ENCODE results near the gene PNPLA6.

Gene PNPLA6

DNA sequence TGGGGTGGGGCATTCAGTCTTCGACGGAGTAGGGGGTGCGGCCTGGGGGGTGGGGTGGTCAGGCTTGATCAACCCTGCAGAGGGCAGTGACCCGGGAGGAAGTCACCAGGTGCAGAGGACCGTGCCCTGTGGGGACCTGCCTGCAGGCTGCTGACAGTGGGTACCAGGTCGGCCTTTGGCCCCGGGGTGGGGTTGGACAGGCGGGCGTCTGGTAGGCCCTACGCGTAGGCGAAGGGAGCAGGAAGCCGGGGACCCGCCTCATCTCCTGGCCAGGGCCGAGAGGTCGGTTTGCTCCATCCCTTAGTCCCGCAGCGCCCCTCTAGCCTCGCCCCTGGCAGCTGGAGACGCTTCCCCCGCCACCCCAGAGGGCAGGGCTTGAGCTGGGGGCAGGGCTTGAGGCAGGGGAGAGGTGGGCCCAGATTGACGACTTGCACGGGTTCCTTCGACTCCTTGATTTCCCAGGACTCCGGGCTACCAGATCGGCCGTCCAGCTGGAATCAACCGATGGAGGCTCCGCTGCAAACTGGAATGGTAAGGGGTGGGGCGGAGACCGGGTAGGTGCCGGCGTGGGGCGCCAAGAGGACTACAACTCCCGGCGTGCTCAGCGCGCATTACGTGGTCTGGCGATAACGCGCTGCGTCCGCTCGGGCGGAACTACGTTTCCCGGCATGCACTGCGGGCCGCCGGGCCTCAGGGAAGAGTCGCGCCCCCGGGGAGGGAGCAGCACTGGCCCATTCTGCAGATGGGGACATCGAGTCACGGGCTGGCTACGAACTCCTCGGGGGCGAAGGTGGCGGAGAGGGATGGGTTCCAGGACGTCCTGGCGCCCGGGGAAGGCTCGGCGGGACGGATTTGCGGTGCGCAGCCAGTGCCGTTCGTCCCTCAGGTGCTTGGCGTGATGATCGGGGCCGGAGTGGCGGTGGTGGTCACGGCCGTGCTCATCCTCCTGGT lies at the start of gene PNPLA6:
Gene PNPLA6 (plus strand): TSS at position 671 of the 951 bp plus-strand sequence. CDS start 72 bp downstream, at position 743.
- peak; percentile 95 for DNase-seq

DNA sequence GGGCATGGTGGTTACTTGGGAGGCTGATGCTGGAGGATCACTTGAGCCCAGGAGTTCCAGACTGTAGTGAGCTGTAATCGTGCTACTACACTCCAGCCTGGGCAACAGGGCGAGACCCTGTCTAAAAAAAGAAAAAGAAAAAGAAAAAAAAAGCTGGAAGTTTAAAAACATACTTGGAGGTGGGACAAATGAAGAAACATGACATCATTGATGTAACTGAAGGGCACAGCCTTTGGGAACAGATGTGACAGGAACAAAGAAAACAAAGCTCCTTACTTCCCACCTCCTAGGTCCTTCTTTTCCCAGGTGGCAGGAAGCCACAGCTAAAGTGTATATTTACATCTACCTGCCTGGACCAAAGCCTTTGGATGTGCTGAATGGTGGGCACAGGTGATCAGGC lies 48.6 kb upstream of the PNPLA6 start:
- no peak for DNase-seq

DNA sequence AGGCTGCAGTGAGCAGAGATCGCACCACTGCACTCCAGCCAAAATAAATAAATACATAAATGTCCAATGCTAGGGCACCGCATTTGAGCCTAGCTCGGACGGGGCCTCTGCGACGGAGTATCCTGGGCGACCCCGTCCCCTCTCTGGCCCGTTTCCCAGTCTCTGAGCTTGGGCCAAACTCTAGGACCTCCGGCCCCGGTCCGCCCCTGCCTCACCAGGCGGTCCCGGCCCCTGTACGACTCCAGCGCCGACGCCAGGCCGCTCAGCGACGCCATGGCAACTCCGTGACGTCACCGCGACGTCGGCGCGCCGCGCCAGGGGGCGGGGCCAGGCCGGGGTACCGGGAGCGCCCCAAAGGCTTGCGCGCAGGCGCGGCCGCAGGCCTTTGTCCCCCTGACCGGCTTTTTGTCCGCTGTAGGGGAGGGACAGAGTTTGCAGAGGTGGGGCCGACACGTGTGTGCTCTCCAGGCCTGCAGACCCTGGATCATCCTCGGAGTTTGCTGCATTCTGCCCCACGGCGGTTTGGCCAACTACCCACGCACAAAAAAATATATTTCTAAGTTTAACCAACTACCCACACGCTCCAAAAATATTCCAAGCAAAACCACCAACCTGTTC lies 46.7 kb upstream of the PNPLA6 start, which contains the start of gene PEX11G:
Gene PEX11G (minus strand): TSS at position 300 of the 618 bp plus-strand sequence. CDS start 25 bp downstream, at position 275.
- DNase-seq, result peak; percentile 92

DNA sequence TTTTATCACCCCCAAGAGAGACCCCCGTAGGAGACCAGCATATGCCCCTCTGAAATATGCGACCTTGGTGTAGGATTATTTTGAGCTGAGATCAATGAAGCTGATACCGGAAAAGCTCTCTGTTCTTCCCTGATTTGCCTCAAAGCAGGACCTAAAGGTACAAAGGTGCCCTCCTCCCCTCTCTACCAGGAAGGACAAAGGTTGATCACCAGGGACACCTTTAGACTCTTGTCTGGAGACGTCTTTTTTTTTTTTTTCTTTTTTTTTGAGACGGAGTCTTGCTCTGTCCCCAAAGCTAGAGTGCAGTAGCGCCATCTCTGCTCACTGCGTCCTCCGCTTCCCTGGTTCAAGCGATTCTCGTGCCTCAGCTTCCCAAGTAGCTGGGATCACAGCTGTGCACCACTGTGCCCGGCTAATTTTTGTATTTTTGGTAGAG lies 45.9 kb upstream of the PNPLA6 start:
- DNase-seq, result no peak

DNA sequence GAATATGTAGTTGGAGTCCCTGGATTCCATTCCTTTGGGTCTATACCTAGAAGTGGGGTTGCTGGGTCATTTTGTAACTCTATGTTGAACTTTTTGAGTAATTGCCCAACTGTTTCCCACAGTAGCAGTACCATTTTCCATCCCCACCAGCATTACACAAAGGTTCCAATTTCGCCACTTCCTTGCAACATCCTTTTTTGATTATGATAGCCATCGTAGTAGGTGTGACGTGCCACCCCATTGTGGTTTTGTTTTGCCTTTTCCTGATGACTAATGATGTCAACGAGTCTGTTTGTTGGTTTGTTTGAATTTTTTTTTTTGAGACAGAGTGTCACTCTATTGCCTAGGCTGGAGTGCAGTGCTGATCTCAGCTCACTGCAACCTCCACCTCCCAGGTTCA lies 43.4 kb upstream of the PNPLA6 start:
- DNase-seq, result peak; percentile 58

DNA sequence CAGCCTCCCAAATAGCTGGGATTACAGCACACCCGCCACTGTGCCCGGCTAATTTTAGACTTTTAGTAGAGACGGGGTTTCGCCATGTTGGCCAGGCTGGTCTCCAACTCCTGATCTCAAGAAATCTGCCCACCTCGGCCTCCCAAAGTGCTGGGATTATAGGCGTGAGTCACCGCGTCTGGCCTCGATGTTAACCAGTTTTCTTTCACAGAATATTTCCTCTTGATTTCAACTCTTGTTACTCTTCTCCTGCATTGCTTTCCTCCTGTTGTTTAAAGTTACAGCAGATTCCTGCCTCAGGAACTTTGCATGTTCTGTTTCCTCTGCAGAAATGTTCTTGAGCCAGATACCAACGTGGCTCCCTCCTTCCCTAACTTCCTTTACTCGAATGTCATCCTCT lies 43.0 kb upstream of the PNPLA6 start:
- no peak for DNase-seq

DNA sequence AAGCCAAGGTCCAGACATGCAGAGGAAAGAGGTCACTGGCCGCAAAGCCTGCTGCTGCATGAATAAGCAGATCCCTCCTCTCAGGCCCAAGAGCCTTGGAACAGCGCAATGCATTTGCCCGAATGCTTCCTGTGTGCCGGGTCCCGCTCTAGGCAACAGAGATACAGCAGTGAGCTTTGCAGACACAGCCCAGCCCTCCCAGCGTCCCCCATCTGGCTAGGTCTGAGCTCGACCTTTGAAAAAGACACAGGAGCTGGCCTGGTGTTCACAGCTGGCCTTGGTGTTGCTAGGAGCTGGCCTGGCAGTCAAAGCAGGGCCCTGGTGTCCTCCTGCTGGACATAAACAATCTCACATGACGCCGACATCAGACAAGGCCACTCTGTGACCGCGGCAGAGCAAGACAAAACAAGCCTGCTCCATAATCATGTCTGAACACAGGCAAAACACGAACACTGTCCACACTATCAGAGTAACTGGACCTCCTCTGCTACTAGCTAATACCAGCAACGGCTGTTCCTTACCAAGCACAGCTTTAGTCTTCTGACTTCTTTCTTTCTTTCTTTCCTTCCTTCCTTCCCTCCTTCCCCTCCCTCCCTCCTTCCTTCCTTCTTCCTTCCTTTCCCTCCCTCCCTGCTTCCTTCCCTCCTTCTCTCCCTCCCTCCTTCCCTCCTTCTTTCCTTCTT lies 41.0 kb upstream of the PNPLA6 start:
- DNase-seq, result no peak

DNA sequence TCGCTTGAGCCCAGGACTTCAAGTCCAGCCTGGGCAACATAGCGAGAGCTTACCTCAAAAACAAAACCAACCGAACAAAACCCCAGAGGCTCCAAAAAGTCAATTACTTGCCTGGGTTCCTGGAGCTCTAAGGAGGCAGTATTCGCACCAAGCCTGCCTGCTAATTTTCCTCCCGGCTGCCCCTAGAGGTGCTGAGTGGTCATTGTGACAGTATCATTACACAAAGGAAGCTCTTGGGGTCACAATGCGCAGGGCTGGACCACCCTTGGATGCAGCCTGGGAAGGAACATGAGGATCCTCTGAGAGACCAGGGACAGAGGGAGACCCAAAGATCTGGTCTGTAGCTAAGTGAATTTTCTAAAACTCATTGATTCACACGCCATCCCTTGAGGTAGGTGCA lies 38.2 kb upstream of the PNPLA6 start:
- no peak for DNase-seq

DNA sequence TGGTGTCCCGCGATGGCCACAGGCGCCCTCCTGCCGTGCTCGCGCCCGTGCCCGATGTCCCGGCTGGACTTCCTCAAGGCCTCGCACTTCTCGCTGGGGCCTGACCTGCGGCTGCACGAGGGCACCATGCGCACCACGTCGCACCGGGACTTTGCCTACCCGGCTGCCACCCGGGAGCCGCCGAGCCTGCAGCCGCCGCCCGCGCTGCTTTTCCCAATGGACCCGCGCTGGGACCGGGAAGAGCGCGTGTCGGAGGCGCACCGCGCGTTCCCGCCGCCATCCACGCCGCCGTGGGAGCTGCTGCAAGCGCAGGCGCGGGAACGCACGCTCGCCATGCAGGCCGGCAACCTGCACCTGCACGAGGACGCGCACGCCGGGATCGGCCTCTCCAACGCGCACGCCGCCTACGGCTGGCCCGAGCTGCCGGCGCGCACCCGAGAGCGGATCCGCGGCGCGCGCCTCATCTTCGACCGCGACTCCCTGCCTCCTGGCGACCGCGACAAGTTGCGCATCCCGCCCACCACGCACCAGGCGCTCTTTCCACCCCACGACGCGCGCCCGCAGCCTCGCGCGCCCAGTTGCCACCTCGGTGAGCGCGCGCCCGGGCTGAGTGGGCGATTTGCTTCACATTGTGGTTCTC lies 34.6 kb upstream of the PNPLA6 start:
- peak; percentile 50 for DNase-seq

DNA sequence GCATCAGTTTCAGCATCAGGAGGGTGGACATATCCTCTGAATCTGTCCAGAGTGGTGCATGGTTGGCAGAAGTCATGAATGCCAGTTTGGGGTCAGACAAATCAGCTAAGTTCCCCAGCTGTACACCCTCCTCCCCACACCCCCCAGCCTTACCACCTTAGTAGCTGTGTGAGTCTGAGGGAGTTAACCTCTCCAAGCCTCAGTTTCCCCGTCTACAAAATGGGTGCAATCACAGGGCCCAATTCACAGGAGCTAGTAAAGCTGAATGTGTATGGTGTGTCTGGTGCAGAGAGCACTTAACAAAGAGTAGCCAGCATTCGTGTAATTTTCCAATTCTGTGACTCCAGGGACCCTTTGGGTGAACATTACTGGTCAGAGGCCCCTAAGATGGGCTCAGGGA lies 33.0 kb upstream of the PNPLA6 start:
- no peak for DNase-seq

DNA sequence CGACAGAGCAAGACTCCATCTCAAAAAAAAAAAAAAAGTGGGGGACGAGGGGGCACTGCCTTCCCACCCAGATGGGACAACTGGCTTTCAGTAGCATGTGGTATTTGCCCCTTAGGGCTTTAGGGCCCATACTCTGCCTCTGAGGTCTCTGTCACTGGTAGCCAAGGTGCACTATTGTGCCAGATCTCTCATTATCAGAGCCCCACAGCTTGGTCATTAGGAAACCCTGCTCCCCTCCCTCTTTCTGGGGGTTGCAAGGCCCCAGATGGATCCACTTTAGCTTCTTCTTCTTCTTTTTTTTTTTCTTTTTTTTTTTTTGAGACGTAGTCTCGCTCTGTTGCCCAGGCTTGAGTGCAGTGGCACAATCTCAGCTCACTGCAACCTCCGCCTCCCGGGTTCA lies 30.8 kb upstream of the PNPLA6 start:
- DNase-seq, result no peak

DNA sequence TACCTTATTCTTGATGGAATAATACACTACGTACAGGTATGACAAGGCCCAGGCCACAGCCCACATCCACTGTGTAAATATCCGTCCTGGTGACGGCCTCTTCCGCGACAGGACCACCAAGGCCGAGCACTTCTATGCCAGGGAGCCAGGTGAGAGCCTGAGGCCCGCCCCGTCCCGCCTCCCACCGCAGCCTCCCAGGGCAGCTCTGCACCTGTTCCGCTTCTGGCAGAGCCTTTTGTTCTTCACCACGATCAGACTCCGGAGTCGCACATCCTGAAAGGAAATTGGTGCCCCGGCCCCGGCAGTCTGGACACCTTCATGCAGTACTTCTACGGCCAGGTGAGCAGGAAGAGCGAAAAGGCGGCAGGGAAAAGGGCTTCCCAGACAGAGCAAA lies 30.2 kb upstream of the PNPLA6 start:
- no peak for DNase-seq

DNA sequence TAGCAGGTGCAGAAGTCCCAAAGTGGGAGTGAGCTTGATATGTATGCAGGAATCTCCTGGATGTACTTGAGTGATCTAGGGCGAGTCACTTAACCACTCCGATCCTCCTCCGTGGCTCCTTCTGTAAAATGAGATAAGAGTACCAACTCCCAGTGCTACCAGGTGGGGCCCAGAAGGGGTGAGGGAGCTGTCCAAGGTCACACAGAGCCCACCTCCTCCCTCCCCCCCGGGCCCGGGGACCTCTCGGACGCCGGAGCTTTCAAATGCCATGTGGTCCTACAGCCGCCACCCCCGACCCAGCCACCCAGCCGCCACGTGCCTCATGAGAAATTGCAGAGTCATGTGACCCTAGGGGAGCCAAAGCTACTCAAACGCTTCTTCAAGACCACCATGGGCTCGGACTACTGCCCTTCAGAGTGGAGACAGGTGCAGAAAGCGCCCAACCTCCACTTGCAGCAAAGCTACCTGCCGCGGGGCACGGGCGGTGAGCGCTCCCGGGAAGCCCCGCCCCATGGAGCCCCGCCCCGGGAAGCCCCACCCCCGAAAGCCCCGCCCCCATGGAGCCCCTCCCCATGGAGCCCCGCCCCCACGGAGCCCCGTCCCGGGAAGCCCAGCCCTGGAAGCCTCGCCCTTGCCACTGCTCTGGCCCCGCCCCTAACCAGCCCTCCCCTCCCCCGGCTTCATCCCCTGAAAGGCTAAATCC lies 29.7 kb upstream of the PNPLA6 start:
- DNase-seq, result no peak

DNA sequence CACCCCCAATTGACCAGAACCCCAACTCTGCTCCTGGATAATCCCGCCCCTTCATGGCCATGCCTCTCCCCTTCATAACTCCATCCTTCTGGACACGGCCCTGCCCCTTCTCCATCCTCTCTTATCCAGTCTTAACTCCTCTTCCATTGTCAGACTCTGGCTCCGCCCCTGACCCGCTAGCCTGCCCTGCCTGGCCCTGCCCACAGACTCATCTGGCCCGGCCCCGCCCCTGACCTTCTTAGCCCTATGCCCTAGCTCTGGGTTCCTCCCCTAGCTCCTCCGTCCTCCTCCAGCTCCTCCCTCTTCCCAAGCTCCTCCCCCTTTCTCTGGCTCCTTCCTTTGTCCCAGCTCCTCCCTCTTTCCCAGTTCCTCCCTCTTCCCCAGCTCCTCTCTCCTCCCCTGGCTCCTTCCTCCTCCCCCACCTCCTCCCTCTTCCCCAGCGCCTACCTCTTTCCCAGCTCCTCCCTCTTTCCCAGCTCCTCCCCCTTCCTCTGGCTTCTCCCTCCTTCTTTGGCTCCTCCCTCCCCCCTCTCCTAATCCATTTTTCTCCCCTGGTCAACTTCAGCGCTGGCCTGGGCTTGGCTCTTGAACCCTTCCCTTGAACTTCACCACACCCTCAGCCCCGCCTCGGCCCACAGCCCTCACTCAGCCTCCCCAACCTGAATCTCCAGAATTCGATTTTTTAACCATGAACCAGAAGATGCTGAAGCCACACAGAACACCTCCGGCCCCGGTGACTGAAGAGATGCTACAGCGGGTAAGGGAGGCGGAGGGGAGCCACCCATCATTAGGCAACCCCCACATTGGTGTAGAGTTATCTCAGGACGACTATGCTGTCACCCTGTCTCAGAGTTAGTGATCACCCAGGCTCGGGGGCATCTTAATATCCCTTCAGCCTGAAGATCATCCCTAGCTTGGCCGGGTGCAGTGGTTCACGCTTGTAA lies 28.9 kb upstream of the PNPLA6 start:
- peak; percentile 54 for DNase-seq

DNA sequence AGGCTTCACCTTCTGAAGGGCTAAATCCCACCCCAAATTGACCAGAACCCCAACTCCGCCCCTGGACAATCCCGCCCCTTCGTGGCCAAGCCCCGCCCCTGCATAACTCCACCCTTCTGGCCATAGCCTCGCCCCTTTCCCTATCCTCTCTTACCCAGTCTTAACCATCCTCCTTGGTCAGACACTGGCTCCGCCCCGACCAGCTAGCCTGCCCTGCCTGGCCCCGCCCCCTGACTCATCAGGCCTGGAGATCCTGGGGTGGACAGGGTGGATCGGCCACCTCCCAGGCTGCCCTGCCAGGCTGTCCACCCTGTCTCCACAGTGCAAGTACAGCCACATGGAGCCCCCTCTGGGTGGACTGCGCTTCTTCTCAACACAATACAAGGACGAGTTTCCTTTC lies 27.6 kb upstream of the PNPLA6 start:
- no peak for DNase-seq

DNA sequence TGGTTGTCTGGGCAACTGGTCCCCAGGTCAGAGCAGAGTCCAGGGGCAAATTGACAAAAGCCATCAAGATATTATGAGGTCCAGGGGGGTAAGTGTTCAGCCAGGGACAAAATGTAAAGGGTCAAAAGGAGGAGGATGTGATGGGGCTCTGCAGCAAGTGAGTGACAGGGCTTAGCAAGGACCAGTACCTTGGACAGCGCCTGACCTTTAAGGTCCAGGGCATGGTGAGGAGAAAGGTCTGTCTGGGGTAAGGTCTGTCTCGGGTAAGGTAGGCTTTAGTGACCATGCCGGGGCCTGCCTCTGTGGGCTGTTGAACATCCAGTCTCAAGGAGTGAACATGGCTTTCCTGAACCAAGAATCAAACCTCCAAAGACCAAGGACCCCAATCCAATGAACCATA lies 25.9 kb upstream of the PNPLA6 start:
- DNase-seq, result no peak

DNA sequence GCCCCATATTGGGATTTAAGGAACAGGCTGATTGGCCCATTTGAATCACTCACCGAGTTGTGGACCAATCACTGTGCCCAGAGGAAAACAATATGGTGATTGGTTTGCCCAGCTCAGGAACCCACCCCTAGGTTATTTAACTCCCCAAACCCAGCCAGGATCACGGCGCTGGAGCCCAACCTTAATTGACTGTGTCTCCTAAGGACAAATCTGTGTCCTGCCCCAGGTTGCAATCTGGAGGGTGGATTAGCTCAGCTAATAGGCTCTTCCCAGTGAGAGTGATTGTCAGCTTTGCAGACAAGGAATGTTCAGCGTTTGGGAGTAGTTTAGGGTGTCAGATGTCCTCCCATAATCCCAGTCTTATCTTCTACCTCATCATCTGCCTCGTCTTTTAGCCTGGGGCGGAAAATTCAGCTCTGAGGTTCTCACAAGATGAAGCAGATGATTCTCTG lies 23.1 kb upstream of the PNPLA6 start:
- DNase-seq, result no peak

DNA sequence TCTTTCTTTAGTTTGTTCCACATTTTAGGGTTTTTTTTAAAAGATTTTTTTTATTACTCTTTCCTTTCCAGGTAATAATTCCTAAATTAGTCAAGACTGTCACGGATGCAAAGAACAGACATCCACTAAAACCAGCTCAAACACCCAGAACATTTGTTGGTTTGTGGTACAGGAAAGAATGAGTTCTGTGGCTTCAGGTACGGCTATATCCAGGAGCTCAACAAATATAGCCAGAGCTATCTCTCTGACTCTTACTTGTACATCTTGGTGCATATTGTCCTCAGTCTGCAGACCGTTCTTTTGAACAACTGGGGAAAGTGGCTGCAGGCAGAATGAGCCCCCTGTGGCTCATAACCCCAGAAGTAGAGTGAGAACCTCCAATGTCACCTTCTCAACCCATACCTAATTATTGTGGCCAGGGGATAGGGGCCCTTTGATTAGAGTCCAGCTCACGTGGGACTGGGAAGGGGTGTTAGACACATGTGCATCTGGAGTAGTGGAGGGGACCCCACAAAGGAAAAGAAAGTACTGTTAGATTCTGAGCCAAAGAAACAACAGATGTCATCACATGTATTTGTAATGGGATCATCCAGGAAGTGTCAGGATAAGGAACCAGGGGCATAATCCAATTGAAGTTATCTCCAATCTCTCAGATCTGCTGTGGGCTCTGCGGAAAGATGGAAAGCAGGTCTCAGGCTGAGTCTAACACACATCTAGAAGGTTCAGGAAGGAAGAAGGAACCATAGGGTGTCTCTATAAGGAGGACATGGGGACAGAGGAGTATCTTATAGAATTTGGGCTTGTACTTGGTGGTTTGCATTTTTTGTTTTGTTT lies 21.5 kb upstream of the PNPLA6 start:
- DNase-seq, result no peak

DNA sequence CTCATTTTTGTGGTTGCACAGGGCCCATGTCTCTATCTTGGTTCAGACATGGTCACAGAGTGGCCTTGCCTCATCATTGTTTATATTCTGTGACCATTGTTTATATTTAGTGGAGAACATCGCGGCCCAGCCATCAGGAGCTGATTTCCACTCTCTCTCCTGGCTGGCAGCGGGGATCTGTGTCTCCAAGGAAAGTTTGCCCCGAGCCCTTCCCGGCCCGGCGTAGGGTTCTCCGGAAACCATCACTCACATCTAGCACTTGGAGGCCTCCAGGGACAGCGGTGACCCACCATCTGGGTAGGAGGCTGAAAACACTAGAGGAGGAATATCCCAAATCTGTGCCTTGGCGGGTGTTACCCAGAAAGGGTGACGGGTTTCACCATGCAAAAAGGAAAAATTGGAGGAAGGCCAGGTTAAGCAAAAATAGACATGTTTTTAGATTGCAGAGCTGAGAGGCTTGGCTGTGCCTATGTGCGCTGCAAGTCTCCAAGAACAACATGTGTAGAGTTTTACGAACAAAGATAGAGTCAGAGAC lies 20.3 kb upstream of the PNPLA6 start:
- no peak for DNase-seq

DNA sequence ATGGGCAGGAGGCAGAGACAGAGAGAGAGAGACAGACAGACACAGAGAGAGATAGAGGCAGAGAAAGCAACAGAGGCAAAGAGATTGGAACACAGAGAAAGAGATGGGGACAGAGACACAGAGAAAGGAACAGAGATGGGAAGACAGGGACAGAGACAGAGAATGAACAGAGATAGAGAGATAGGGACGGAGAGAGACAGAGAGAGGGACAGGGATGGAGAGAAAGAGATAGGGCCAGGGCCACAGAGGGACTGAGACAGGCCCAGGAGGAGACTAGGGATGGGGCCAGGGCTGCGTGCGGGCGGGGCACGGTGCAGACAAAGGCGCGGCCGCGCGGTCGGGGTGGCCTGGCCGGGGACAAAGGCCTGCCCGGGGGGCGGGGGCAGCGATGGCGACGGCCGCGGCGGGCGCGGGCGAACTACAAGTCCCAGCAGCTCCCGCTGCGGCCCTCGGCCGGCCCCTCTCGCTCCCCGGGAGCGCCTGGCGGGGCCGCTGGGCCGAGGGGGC lies 19.8 kb upstream of the PNPLA6 start, which contains the start of gene ZNF358:
Gene ZNF358 (plus strand): TSS at position 459 of the 507 bp plus-strand sequence. CDS start 3,140 bp downstream, outside the sequence.
- DNase-seq, result peak; percentile 38

Data from activated naive CD4-positive, alpha-beta T cell treated with Interleukin-2 at 50 U/mL for 16 hours (primary cell).